Gastrocnemius medialis (tissue), 4 donors: ENCODE data around the gene AMZ1. TPM values are rescaled to one million over a fixed set of nuclear protein-coding genes. Genes with fewer than 3 reads are reported as not detected.
"Not testable (repeated sequence)": the region's sequence is repeated elsewhere in the genome, so short reads cannot be mapped to it uniquely, and the experiment has no call there.

Experiments
- ATAC-seq, 2 donors: fragments of 150-250 bp; one replicate each; pipeline ENCODE4 v1.9.1; 2016
- DNase-seq, 2 donors: peaks; one replicate each; pipeline ENCODE4 v3.0.0-alpha.2; 2019
- H3K27ac ChIP-seq, 4 donors: fragments of 200-600 bp; sonication (generic); 1 replicate in 1 of 4; 2 replicates in 3 of 4; pipeline ENCODE4 v1.5.1; 2016 to 2018; ENCODE audit warnings: mild to moderate bottlenecking in 2 of 4, moderate library complexity in 1 of 4
- H3K27me3 ChIP-seq, 3 donors: fragments of 200-600 bp; sonication (generic) in 2 of 3; 1 replicate in 1 of 3; 2 replicates in 2 of 3; pipeline versions ENCODE4 v1.5.1 to v1.6.0; 2016 to 2019; ENCODE audit warnings: mild to moderate bottlenecking in 1 of 3, moderate library complexity in 1 of 3
- H3K36me3 ChIP-seq, 2 donors: fragments of 200-600 bp; sonication (generic) in 1 of 2; one replicate each; pipeline ENCODE4 v1.5.1; 2017 to 2018
- H3K4me1 ChIP-seq, 2 donors: fragments of 200-600 bp; sonication (generic) in 1 of 2; one replicate each; pipeline ENCODE4 v1.5.1; 2016 to 2017; ENCODE audit warnings: mild to moderate bottlenecking in 2 of 2
- H3K4me3 ChIP-seq, 4 donors: fragments of 200-600 bp; sonication (generic) in 3 of 4; 1 replicate in 1 of 4; 2 replicates in 3 of 4; pipeline ENCODE4 v1.5.1; 2016 to 2019; ENCODE audit warnings: mild to moderate bottlenecking in 2 of 4
- H3K9me3 ChIP-seq, 3 donors: fragments of 200-600 bp; sonication (generic) in 2 of 3; 1 replicate in 1 of 3; 2 replicates in 2 of 3; pipeline ENCODE4 v1.5.1; 2016 to 2019
- CTCF ChIP-seq, 5 experiments: fragments of 450-650 bp in 3 of 5; fragments of 200-600 bp in 2 of 5; sonication (generic) in 2 of 5; IDR thresholded peaks in 4 of 5; conservative IDR thresholded peaks in 1 of 5; 1 replicate in 4 of 5; 2 replicates in 1 of 5; pipeline ENCODE4 v1.5.1; 2016 to 2019; ENCODE audit warnings: antibody characterized with exemption in 5 of 5, mild to moderate bottlenecking in 3 of 5, moderate library complexity in 3 of 5
- POLR2A ChIP-seq, 2 donors: fragments of 450-650 bp; IDR thresholded peaks; one replicate each; pipeline ENCODE4 v1.6.1; 2017; ENCODE audit warnings: antibody characterized with exemption in 2 of 2, mild to moderate bottlenecking in 2 of 2, moderate library complexity in 2 of 2
- in situ Hi-C, 4 donors: fragments of 200-750 bp; cut with MboI; loops; one replicate each; pipeline versions ENCODE4 v1.15.0 to v1.8.0; 2017; ENCODE audit warnings: low sequenced_read_pairs in 4 of 4
- intact Hi-C: fragments of 100-400 bp; cut with DNase I; formaldehyde crosslinking; loops from one replicate; pipeline ENCODE4 v1.15.1; 2023; ENCODE audit warnings: low total_unique reads
- total RNA-seq, 4 donors: library from RNA; depleted of rRNA; stranded (reverse); fragments of >200 nt; gene quantifications; one replicate each; pipeline versions ENCODE4 v1.1.0 to v1.2.3, GENCODE V29; 2016

The AMZ1 gene
- total RNA-seq, 4 donors from 2014 or later = not detected

GRCh38 chr7:2725178-2726105 lies 37.4 kb downstream of the AMZ1 start:
- intact Hi-C loops (no loop called here), in situ Hi-C loops (no loop called here)
- Histone ChIP-seq H3K4me3 (no peak overlapping the region), H3K4me1 (no peaks in the 10 kb centered on the region), H3K36me3 (peaks cover 0 to 16% of the 10 kb centered on the region in 2 donors), H3K27ac (no peak overlapping the region), H3K27me3 (no peaks in the 10 kb centered on the region), H3K9me3 (no peaks in the 10 kb centered on the region)
- ATAC-seq (no peak), DNase-seq (peak in 1 of 2 donors; percentile 2)
- TF ChIP-seq CTCF (IDR thresholded peaks at IDR 0.05 in 4 of 5, conservative IDR thresholded peaks at IDR 0.05 in 1 of 5) (no peak), POLR2A (IDR thresholded peaks at IDR 0.05) (no peak)

- ATAC-seq (no peak), DNase-seq (no peak)
- Histone ChIP-seq H3K4me1 (no peaks in the 10 kb centered on the region), H3K27me3 (no peaks in the 10 kb centered on the region), H3K27ac (no peak overlapping the region), H3K36me3 (peaks cover 0 to 26% of the 10 kb centered on the region in 2 donors), H3K4me3 (no peak overlapping the region), H3K9me3 (no peaks in the 10 kb centered on the region)
- in situ Hi-C loops (no loop called here), intact Hi-C loops (no loop called here)
- no peak for TF ChIP-seq CTCF (IDR thresholded peaks at IDR 0.05 in 4 of 5, conservative IDR thresholded peaks at IDR 0.05 in 1 of 5)
- TF ChIP-seq POLR2A (IDR thresholded peaks at IDR 0.05) = no peak
Measured at GRCh38 chr7:2726316-2727018, 38.5 kb downstream of the AMZ1 start.

DNA sequence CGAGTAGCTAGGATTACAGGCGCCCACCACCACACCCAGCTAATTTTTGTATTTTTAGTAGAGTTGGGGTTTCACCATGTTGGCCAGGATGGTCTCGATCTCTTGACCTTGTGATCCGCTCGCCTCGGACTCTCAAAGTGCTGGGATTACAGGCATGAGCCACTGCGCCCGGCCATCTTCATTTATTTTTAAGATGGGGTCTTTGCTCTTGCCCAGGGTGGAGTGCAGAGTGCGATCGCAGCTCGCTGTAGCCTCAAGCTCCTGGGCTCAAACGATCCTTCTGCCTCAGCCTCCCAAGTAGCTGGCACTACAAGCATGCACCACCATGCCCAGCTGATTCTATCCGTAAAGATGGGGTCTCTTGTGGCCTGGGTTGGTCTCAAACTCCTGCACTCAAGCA lies 39.2 kb downstream of the AMZ1 start:
- H3K4me3 ChIP-seq, ATAC-seq, H3K4me1 ChIP-seq, H3K27me3 ChIP-seq, intact Hi-C loops, H3K27ac ChIP-seq, in situ Hi-C loops, H3K9me3 ChIP-seq: not testable (repeated sequence)
- peak in 1 of 2 donors; percentile 9 for DNase-seq
- peaks cover 0 to 26% of the 10 kb centered on the region in 2 donors for H3K36me3 ChIP-seq

DNA sequence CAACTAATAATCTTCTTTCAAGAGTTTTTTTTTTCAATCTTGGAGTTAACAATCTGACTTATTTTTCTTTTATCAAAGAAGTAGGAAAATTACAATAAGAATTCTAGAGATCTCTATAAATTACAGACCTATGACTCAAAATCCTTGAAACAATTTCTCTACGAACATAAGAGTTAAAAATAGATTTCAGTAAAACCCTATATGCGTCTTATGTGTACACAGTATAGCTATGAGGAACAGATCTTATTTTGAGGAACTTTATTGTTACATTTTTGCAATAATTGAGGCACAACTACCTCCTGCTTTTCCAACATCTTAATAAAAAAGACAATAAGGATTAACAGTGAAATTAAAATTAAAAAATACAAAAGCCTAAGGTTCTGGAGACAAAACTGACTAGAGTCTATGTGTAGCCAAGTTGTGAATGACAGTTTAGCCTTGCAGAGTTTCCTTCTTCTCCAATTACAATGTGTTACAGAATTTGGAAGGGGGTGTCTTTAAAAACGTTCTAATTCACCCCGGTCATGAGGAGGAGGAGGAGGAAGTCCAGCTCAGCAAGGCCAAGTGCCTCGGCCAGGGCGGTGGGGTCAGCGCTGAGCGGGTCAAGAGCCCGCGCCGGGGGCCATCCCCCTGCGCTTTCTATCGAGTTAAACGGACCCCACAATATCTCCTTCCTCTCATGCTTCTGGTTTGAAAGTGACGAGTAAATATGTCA lies 40.5 kb downstream of the AMZ1 start:
- intact Hi-C loops = no loop called here
- no peaks in the 10 kb centered on the region for H3K27me3 ChIP-seq
- H3K9me3 ChIP-seq = no peaks in the 10 kb centered on the region
- H3K4me1 ChIP-seq = peaks cover 10% of the 10 kb centered on the region in 2 donors
- no peak for TF ChIP-seq POLR2A (IDR thresholded peaks at IDR 0.05)
- no peak for TF ChIP-seq CTCF (IDR thresholded peaks at IDR 0.05 in 4 of 5, conservative IDR thresholded peaks at IDR 0.05 in 1 of 5)
- ATAC-seq = no peak
- peak in 1 of 2 donors; percentile 12 for DNase-seq
- in situ Hi-C loops = no loop called here
- no peak overlapping the region for H3K4me3 ChIP-seq
- peak overlapping the region in 1 of 4 donors; percentile 31 for H3K27ac ChIP-seq
- H3K36me3 ChIP-seq = peaks cover 0 to 26% of the 10 kb centered on the region in 2 donors
